Neural crest cell (in vitro differentiated cells): ENCODE results near the gene DOCK1. TPM values are rescaled to one million over a fixed set of nuclear protein-coding genes. Genes with fewer than 3 reads are reported as not detected.

ENCODE experiments used
- DNase-seq: peaks from one replicate; pipeline ENCODE4 v3.0.0; 2021; ENCODE audit warnings: low read depth, mixed read lengths, low spot score
- H3K27ac Mint-ChIP-seq: one replicate; pipeline ENCODE4 v1.8.0; 2021; ENCODE audit warnings: mild to moderate bottlenecking, mixed read lengths; ENCODE audit not compliant: unreplicated experiment
- H3K27me3 Mint-ChIP-seq: 2 replicates; pipeline ENCODE4 v1.8.0; 2021; ENCODE audit warnings: low read depth, mild to moderate bottlenecking, mixed read lengths
- H3K36me3 Mint-ChIP-seq: 2 replicates; pipeline ENCODE4 v1.8.0; 2021; ENCODE audit warnings: low read depth, mild to moderate bottlenecking, mixed read lengths
- H3K4me1 Mint-ChIP-seq: 2 replicates; pipeline ENCODE4 v1.8.0; 2021; ENCODE audit warnings: mixed read lengths
- H3K4me3 Mint-ChIP-seq: one replicate; pipeline ENCODE4 v1.8.0; 2021; ENCODE audit warnings: mild to moderate bottlenecking, mixed read lengths
- H3K9me3 Mint-ChIP-seq: 2 replicates; pipeline ENCODE4 v1.8.0; 2021; ENCODE audit warnings: mixed read lengths
- CTCF ChIP-seq: fragments of 200-600 bp; sonication (generic); conservative IDR thresholded peaks from 2 replicates; pipeline ENCODE4 v1.5.0; 2021; ENCODE audit warnings: antibody characterized with exemption, mild to moderate bottlenecking
- total RNA-seq: library from RNA; stranded (reverse); gene quantifications from 2 replicates; pipeline ENCODE4 v1.2.1, GENCODE V29; 2021

The DOCK1 gene
- total RNA-seq, 1 donor from 2014 or later = 55.8 TPM

- Mint-ChIP-seq H3K36me3 (peaks cover 18% of the 10 kb centered on the region), H3K4me1 (no peaks in the 10 kb centered on the region), H3K9me3 (peaks cover 16% of the 10 kb centered on the region), H3K27ac (no peak overlapping the region), H3K4me3 (no peak overlapping the region), H3K27me3 (no peaks in the 10 kb centered on the region)
- no peak for TF ChIP-seq CTCF
- DNase-seq = no peak
Measured at GRCh38 chr10:127458016-127458810, 553.0 kb downstream of the DOCK1 start.

GRCh38 chr10:127458829-127459228 lies 553.6 kb downstream of the DOCK1 start:
- no peak overlapping the region for H3K4me3 Mint-ChIP-seq
- peak overlapping the region; percentile 13 for H3K27ac Mint-ChIP-seq
- H3K27me3 Mint-ChIP-seq = no peaks in the 10 kb centered on the region
- peaks cover 16% of the 10 kb centered on the region for H3K9me3 Mint-ChIP-seq
- H3K4me1 Mint-ChIP-seq = no peaks in the 10 kb centered on the region
- TF ChIP-seq CTCF = no peak
- H3K36me3 Mint-ChIP-seq = peaks cover 18% of the 10 kb centered on the region
- DNase-seq = no peak

GRCh38 chr10:127459918-127460317 lies 554.7 kb downstream of the DOCK1 start:
- Mint-ChIP-seq H3K4me1 (no peaks in the 10 kb centered on the region), H3K27me3 (peaks cover 6% of the 10 kb centered on the region), H3K4me3 (no peak overlapping the region), H3K9me3 (peaks cover 16% of the 10 kb centered on the region), H3K27ac (no peak overlapping the region), H3K36me3 (peaks cover 18% of the 10 kb centered on the region)
- no peak for DNase-seq
- no peak for TF ChIP-seq CTCF

GRCh38 chr10:127462643-127463295 lies 557.5 kb downstream of the DOCK1 start:
- H3K9me3 Mint-ChIP-seq = peaks cover 11% of the 10 kb centered on the region
- no peak overlapping the region for H3K27ac Mint-ChIP-seq
- no peak for DNase-seq
- peaks cover 10% of the 10 kb centered on the region for H3K36me3 Mint-ChIP-seq
- peaks cover 10% of the 10 kb centered on the region for H3K27me3 Mint-ChIP-seq
- no peak for TF ChIP-seq CTCF
- H3K4me3 Mint-ChIP-seq = no peak overlapping the region
- no peaks in the 10 kb centered on the region for H3K4me1 Mint-ChIP-seq

- H3K4me3 Mint-ChIP-seq = no peak overlapping the region
- H3K27me3 Mint-ChIP-seq = peaks cover 10% of the 10 kb centered on the region
- DNase-seq = no peak
- no peaks in the 10 kb centered on the region for H3K4me1 Mint-ChIP-seq
- H3K27ac Mint-ChIP-seq = peak overlapping the region; percentile 89
- peaks cover 2% of the 10 kb centered on the region for H3K36me3 Mint-ChIP-seq
- H3K9me3 Mint-ChIP-seq = peaks cover 7% of the 10 kb centered on the region
- no peak for TF ChIP-seq CTCF
Measured at GRCh38 chr10:127463548-127463947, 558.3 kb downstream of the DOCK1 start.
